Measurements from ENCODE around the gene EFNA5.

The EFNA5 gene

DNA sequence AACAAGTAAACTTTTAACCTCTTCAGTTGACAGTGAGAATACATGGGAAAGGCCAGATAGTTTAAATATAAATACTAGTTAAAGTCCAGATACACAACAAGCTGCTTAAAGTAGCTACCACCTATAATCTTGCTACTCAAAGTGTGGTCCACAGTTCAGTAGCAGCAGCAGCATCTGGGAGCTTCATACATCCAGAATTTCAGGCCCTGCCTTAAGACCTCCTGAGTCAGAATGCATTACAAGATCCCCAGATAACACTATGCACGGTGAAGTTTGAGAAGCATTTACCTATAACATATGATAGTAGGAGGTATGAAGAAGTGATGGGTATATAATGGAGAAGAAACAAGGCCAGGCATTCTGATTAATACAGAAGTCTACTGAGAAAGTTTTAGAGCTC, 244.5 kb downstream of the EFNA5 start:
- DNase-seq (ENCODE audit: low spot score) = no peak

DNA sequence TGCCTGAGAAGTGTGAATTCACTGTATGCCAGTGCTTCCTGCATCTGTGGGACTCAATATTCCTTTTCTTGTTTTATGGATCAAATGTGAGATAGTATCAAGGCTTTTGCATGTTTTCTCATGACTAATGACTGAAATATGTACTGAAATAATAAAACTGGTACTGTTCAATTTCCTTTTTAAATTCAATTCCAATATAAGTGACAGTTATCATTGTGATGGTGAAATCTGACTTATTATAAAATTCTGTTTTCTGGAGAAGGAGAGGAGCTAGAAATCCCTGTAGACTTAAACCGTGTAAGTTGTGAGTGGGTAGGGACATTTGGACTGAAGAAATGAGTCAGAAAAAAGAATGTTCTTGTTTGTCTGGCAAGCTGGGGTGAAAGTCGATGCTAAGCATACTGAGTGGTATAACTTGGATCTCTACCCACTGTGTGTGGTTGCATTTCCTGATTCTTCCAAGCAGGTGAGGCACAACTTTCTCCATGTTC, 245.2 kb downstream of the EFNA5 start:
- DNase-seq (ENCODE audit: low spot score) = no peak

- DNase-seq (ENCODE audit: low spot score) = no peak
Measured at GRCh38 chr5:107424491-107424890, 246.2 kb downstream of the EFNA5 start.

- DNase-seq (ENCODE audit: low spot score) = no peak
Measured at GRCh38 chr5:107422494-107422893, 248.2 kb downstream of the EFNA5 start.

GRCh38 chr5:107419498-107419897, 251.2 kb downstream of the EFNA5 start:
- no peak for DNase-seq (ENCODE audit: low spot score)

GRCh38 chr5:107418902-107419301, 251.8 kb downstream of the EFNA5 start:
- no peak for DNase-seq (ENCODE audit: low spot score)

DNA sequence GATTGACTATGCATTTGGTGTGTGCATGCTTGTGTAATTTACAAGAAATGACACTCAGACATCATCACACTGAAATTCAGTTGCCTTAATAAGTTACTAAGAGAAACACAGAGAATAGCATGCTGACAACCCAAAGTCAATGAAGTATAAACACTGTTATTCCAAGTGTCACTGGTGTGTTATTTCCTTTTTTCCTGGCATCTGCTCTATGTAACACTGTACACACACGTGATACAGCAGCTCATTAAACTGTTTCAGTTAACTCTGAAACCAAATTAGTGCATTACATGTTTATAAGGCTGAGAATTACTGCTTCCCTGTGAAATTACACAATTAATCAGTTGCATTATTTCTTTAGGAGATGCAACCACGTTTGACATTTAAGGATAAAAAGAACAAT, 252.7 kb downstream of the EFNA5 start:
- no peak for DNase-seq (ENCODE audit: low spot score)

DNA sequence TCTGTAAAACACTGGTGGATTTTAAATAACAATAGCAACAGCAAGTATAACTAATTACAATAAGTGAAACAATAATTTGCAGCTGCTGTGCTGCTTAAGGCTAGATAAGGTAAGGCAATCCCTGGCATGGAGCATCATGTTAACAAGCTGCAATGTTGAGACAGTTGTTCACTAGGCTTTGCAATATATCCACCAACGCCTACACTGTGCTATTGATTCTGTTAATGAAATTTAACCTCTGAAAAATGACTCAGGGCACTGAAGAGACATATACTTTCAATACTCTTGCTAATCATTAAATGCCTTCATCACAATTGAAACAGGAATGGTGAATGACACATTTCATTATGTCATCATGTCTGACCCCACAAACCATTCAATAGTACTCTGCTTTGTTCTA, 255.0 kb downstream of the EFNA5 start:
- no peak for DNase-seq (ENCODE audit: low spot score)

GRCh38 chr5:107414802-107415201, 255.9 kb downstream of the EFNA5 start:
- no peak for DNase-seq (ENCODE audit: low spot score)

DNA sequence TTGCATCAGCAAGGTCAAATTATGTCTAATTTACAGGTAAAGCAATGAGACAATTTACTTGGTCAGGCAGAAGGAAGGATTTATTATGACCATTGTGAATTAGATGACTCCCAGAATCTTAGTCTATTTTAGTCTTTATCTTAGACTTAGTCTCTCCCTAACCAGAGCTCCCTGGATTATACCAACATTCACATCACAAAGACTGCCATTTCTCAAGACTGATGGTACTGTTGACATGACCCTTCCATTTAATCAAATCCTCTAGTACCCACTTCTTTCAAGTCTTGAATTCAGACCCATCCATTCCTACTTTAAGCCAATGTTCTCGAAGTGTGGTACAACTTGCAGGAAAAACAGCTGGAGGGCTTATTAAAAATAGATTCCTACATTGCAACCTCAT, 257.0 kb downstream of the EFNA5 start:
- DNase-seq (ENCODE audit: low spot score) = no peak

GRCh38 chr5:107408564-107408963, 262.2 kb downstream of the EFNA5 start:
- DNase-seq (ENCODE audit: low spot score) = no peak

DNA sequence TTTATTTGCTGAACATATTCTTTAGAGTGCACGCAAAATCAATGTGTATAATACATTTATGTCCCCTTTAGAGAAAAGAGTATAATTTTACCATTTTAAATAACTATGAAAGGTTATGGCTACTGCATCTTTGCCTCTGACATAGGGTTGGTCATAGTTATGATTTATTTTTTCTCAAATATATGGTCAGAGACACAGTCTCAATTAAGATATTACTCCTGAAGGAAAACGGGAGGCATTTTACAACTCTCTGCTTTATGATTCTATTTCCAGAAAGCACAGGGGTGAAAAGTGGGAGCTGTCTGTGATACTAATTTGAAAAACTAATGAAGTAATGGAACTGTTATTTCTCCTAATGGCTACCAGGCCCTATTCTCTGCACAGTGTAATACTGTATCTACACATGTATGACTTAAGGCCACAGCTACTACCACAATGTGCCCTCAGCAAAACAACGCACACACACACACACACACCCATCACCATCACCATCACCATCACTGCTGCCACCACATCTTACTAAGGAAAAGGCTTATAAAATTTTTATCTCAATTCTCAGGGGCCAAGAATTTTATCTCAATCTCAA, 262.9 kb downstream of the EFNA5 start:
- no peak for DNase-seq (ENCODE audit: low spot score)

DNA sequence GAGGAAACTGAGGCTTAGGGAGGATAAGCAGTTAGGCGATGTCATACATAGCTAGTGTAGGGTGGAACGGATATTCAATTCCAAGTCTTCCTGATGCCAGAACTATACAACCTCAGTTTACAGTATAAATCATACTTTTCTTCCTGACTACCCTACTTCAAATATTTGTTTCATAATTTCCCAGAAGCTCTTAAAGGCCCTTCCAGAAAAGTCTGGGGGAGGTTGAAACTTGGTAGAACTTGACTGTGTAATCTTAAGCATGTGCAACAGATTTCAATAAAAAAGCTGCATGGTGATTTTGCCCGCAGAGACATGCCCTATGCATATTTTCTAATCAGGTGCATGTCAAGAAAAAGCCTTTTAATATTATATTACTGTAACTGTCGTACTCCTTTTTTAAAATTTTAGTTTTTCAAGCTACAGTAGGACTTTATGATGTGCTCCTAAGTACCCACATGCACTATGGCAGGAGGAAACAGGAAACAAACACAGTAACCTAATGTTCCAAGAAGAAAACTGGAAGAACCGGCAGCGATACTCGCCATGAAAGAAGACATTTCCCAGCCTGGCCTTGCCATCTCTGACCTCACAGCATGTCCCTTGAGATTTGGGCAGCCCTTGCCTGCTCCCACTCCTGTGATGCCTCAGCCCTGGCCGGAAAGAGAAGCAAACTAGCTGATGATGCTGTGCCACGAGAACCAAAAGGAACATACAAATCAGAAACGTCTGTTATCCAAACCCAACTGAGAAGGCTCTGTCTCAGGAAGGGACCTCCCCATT, 266.0 kb downstream of the EFNA5 start:
- DNase-seq (ENCODE audit: low spot score) = no peak

DNA sequence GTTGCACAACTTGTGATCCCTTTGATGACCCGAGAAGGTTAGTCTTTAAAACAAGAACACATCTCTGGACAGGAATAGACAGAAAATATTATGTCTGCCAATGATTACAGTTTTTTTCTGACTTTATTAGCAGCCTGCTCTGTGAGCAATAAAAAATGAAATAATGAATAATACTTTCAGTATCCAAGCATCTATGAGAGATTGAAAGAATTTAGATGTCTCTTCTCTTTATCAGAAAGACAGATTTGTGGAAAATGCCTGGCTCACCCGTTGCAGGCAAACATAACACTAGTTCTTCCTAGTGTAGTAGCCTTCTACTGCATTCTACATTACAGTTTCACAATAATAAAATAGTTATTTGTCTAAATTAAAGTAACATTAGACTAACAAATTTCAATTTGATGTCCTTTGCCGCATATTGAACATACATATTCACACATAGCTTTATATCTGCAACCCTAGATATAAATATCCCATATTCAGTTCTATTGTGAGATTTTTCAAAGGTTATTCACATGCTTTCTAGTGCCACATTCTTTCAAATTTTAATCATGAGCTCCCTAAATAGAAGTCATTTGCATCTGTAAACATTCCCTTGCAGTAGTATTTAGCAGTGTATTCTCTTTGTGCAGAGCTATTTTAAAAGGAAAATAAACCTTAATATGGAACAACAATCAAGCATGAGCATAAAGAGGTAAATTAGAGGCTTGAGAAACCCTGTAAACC, 267.3 kb downstream of the EFNA5 start:
- DNase-seq (ENCODE audit: low spot score) = no peak

- DNase-seq (ENCODE audit: low spot score) = no peak
Measured at GRCh38 chr5:107402434-107403227, 268.1 kb downstream of the EFNA5 start.

GRCh38 chr5:107401470-107402122, 269.1 kb downstream of the EFNA5 start:
- no peak for DNase-seq (ENCODE audit: low spot score)

DNA sequence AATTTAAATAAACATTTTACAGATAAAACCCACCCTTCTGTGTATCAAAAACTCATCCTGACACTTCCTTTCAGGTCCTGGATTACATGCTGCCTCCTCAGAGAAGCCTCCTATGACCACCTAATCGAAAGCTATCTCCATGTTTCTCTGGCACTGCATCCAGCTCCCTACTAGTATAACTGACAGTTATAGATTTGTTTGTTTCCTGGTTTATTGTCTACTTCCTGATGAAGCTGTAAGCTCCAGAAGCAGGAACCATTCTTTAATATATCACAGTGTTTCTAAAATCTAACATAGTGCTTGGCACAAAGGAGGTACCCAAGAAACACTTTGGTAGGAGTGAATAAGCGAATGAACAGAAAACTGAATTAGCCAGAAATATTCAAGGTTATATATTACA, 270.4 kb downstream of the EFNA5 start:
- no peak for DNase-seq (ENCODE audit: low spot score)

DNA sequence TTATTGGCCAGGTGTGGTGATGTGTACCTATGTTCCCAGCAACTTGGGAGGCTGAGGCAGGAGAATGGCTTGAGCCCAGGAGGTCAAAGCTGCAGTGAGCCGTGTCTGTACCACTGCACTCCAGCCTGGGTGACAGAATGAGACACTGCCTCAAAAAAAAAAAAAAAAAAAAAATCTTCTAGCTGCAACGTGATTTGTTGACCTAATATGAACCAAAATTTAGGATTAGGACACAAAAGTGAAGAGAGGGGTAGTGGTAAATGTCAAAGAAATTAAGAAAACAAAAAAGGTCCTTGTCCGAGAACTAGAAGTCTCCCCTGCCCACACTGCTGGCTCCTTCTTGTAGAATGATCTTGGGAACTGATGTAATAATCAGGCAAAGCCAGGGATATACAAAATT, 272.0 kb downstream of the EFNA5 start:
- no peak for DNase-seq (ENCODE audit: low spot score)

DNA sequence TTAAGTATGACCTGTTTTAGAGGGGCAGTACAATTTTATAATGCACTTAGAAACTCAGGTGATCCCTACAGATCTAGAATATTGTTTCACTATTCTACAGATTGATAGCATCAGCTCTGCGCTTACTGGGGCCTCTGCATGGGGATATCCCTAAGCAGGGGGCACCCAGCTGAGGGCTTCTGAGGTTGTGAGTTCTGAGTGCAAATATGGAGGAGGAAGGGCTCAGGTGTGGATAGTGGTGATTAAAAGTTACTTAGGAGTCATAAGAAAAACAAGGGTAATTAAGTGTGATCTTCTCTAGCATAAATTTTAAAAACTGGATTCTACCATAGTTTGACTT, 274.4 kb downstream of the EFNA5 start:
- no peak for DNase-seq (ENCODE audit: low spot score)

DNA sequence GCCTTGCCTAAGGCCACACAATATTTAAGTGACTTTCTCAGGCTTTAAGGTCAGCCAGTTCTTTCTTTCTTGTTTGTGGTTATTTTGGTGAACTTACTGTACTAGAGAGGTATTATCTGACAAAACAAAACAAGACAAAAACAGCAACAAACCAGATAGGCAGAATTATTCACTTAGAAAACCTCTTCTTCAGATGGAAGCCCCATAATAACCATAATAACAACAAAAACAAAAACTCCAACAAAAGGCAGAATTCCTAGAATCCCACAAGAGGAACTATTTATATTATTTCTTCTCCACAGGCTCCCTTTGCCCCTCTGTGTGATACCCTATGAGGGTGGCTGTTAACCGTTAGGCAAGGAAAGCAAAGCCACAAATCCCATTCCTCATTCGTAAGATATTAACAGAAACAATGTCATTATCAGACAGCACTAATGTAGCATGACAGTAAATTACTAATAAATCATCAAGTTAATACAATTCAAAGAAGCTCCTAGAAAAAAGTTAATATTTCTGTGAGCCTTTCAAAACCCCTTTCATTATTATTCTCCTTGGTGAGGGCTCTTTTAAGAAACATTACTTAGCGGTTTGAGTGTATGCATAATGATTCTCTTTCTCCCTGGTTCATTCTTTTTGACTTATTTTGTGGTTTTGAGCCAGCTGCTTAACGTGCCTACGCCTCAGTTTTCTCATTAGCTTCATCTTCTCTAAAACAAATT, 274.9 kb downstream of the EFNA5 start:
- DNase-seq (ENCODE audit: low spot score) = no peak

GRCh38 chr5:107393851-107394250, 276.9 kb downstream of the EFNA5 start:
- DNase-seq (ENCODE audit: low spot score) = no peak
